Spleen (tissue), 11 donors: ENCODE results near the gene HMGA1. TPM values are rescaled to one million over a fixed set of nuclear protein-coding genes. Genes with fewer than 3 reads are reported as not detected.

Experiments used
- DNase-seq: peaks from one replicate; pipeline ENCODE4 v3.0.0-alpha.2; 2020
- H3K27ac ChIP-seq, 8 donors: fragments of 200-600 bp; sonication (generic) in 7 of 8; 1 replicate in 4 of 8; 2 replicates in 4 of 8; pipeline versions ENCODE4 v1.5.0 to v1.8.0; 2016 to 2021; ENCODE audit warnings: inconsistent platforms in 4 of 8, mild to moderate bottlenecking in 4 of 8, moderate library complexity in 1 of 8
- H3K27me3 ChIP-seq, 7 donors: fragments of 200-600 bp; sonication (generic) in 6 of 7; replicated peaks in 1 of 7; 1 replicate in 4 of 7; 2 replicates in 3 of 7; pipeline versions ENCODE4 v1.5.0 to v1.8.0; 2016 to 2021; ENCODE audit warnings: inconsistent platforms in 3 of 7, mild to moderate bottlenecking in 1 of 7
- H3K36me3 ChIP-seq, 6 donors: fragments of 200-600 bp; sonication (generic) in 5 of 6; 1 replicate in 4 of 6; 2 replicates in 2 of 6; pipeline versions ENCODE4 v1.5.0 to v1.8.0; 2016 to 2021; ENCODE audit warnings: inconsistent platforms in 2 of 6
- H3K4me1 ChIP-seq, 6 donors: fragments of 200-600 bp; sonication (generic) in 5 of 6; 1 replicate in 3 of 6; 2 replicates in 3 of 6; pipeline versions ENCODE4 v1.5.0 to v1.8.0; 2016 to 2021; ENCODE audit warnings: inconsistent platforms in 3 of 6
- H3K4me3 ChIP-seq, 8 donors: fragments of 200-600 bp; sonication (generic) in 7 of 8; 1 replicate in 4 of 8; 2 replicates in 4 of 8; pipeline versions ENCODE4 v1.5.0 to v1.8.0; 2016 to 2021; ENCODE audit warnings: inconsistent platforms in 4 of 8, mild to moderate bottlenecking in 4 of 8, moderate library complexity in 2 of 8
- H3K9me3 ChIP-seq, 8 donors: fragments of 200-600 bp; sonication (generic) in 7 of 8; 1 replicate in 4 of 8; 2 replicates in 4 of 8; pipeline versions ENCODE4 v1.5.0 to v1.8.0; 2016 to 2021; ENCODE audit warnings: inconsistent platforms in 4 of 8
- POLR2A ChIP-seq, 3 donors: fragments of 450-650 bp; IDR thresholded peaks; one replicate each; pipeline ENCODE4 v1.5.1; 2017; ENCODE audit warnings: antibody characterized with exemption in 3 of 3, mild to moderate bottlenecking in 1 of 3
- POLR2AphosphoS5 ChIP-seq, 3 donors: sonication (generic); formaldehyde crosslinking; IDR thresholded peaks; one replicate each; pipeline ENCODE4 v1.5.1; 2017; ENCODE audit warnings: antibody characterized with exemption in 3 of 3
- WGBS, 5 donors: extraction: QIAGEN DNeasy Blood & Tissue Kit in 3 of 5; methylation state at CpG; one replicate each; pipeline versions ENCODE4 v1.1.5 to v1.1.7; 2013 to 2018; 5-methylcytosine and 5-hydroxymethylcytosine counted together
- intact Hi-C: fragments of 100-400 bp; cut with DNase I; formaldehyde crosslinking; loops from one replicate; pipeline ENCODE4 v1.15.0; 2023; ENCODE audit warnings: low total_unique reads
- polyA plus RNA-seq, 3 donors: library from polyadenylated mRNA; stranded (reverse); fragments of 200-250 nt; gene quantifications; one replicate each; pipeline ENCODE4 v1.2.1, GENCODE V29; 2013
- total RNA-seq, 7 donors: library from RNA; depleted of rRNA in 3 of 7; stranded (reverse); fragments of >200 nt in 3 of 7; fragmentation: NEBNext Ultra II Directional in 4 of 7; extraction: Animal tissue kit (Norgen Biotek cat#: 25700) in 4 of 7; gene quantifications; one replicate each; pipeline versions ENCODE4 v1.1.0 to v1.2.1, GENCODE V29; 2016 to 2021
- TF ChIP-seq, protein P1 (sequence below), 11 experiments: fragments of 200-600 bp in 7 of 11; fragments of 450-650 bp in 4 of 11; sonication (generic) in 4 of 11; IDR thresholded peaks in 8 of 11; conservative IDR thresholded peaks in 3 of 11; 1 replicate in 7 of 11; 2 replicates in 4 of 11; pipeline versions ENCODE4 v1.4.0 to v1.8.0; 2016 to 2021; ENCODE audit warnings: antibody characterized with exemption in 11 of 11, inconsistent platforms in 4 of 11, mild to moderate bottlenecking in 1 of 11
- donor health status: healthy with polysubstance abuse.
- donor health status: DM: no; HTN: no; CAD: no; lungs with moderate emphysema.
- donor health status: DM: no; HTN: no; CAD: no.
- donor health status: Bipolar disorder and iron deficiency.
- donor health status: healthy.
- donor health status: DM: no; HTN: no; CAD: no.
- donor health status: DM: yes; HTN: yes; CAD: no.

Gene HMGA1
- total and polyA plus RNA-seq, 10 donors, result 49.9 to 129 (median 79.6) TPM

DNA sequence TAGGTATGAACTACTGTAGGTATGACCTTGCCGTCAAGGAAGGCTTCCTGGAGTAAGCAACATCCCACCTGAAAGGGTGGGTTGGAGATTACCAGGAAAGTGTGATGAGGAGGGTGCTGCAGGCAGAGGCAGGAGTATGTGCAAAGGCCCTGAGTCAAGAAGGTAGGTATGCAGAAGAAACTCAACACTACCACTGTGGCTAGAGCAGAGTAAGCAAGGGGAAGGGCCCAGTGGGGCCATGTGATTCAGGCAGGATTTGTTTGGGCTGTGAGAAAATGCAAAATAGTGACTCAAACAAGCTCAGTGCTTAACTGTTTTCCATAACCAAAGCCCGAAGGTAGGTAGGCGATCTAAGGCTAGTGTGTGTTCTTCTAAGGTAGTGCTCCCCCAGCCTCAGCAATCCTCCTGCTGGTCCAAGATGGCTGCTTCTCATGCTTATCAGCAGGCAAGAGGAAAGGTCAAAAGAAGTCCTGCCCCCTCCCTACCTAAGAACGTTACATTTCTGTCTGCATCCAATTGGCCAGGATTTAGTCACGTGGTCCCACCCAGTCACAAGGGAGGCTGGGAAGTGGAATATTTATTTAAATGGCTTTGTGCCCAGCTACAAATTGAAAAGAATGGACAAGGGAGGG, 36.2 kb upstream of the HMGA1 start:
- WGBS, 5 donors, result 52 to 88% (median 74%) methylated on average over 5 of the region's 5 CpGs
- H3K36me3 ChIP-seq, result no peaks in the 10 kb centered on the region
- H3K27me3 ChIP-seq, result peaks cover 0 to 6% (median 0%) of the 10 kb centered on the region in 7 donors
- no peaks in the 10 kb centered on the region for H3K9me3 ChIP-seq
- intact Hi-C loops, result no loop called here
- TF ChIP-seq POLR2AphosphoS5 (IDR thresholded peaks at IDR 0.05) (no peak), POLR2A (IDR thresholded peaks at IDR 0.05) (no peak)
- TF ChIP-seq, protein P1, sequence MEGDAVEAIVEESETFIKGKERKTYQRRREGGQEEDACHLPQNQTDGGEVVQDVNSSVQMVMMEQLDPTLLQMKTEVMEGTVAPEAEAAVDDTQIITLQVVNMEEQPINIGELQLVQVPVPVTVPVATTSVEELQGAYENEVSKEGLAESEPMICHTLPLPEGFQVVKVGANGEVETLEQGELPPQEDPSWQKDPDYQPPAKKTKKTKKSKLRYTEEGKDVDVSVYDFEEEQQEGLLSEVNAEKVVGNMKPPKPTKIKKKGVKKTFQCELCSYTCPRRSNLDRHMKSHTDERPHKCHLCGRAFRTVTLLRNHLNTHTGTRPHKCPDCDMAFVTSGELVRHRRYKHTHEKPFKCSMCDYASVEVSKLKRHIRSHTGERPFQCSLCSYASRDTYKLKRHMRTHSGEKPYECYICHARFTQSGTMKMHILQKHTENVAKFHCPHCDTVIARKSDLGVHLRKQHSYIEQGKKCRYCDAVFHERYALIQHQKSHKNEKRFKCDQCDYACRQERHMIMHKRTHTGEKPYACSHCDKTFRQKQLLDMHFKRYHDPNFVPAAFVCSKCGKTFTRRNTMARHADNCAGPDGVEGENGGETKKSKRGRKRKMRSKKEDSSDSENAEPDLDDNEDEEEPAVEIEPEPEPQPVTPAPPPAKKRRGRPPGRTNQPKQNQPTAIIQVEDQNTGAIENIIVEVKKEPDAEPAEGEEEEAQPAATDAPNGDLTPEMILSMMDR (IDR thresholded peaks at IDR 0.05 in 8 of 11, conservative IDR thresholded peaks at IDR 0.05 in 3 of 11), result no peak
- peaks cover 7 to 13% (median 11%) of the 10 kb centered on the region in 6 donors for H3K4me1 ChIP-seq
- DNase-seq, result no peak
- H3K27ac ChIP-seq, result no peak overlapping the region
- no peak overlapping the region for H3K4me3 ChIP-seq

- 92 to 98% (median 97%) methylated on average over 4 of the region's 4 CpGs for WGBS, 5 donors
- Histone ChIP-seq H3K36me3 (no peaks in the 10 kb centered on the region), H3K27ac (no peak overlapping the region), H3K4me3 (no peak overlapping the region), H3K27me3 (peaks cover 0 to 6% (median 0%) of the 10 kb centered on the region in 7 donors), H3K4me1 (peaks cover 2 to 3% (median 3%) of the 10 kb centered on the region in 6 donors), H3K9me3 (no peaks in the 10 kb centered on the region)
- no peak for TF ChIP-seq POLR2AphosphoS5 (IDR thresholded peaks at IDR 0.05)
- TF ChIP-seq, protein P1 (IDR thresholded peaks at IDR 0.05 in 8 of 11, conservative IDR thresholded peaks at IDR 0.05 in 3 of 11), result no peak
- TF ChIP-seq POLR2A (IDR thresholded peaks at IDR 0.05), result no peak
- intact Hi-C loops, result no loop called here
- DNase-seq, result no peak
Observed at GRCh38 chr6:34201455-34202107, 35.1 kb upstream of the HMGA1 start.

DNA sequence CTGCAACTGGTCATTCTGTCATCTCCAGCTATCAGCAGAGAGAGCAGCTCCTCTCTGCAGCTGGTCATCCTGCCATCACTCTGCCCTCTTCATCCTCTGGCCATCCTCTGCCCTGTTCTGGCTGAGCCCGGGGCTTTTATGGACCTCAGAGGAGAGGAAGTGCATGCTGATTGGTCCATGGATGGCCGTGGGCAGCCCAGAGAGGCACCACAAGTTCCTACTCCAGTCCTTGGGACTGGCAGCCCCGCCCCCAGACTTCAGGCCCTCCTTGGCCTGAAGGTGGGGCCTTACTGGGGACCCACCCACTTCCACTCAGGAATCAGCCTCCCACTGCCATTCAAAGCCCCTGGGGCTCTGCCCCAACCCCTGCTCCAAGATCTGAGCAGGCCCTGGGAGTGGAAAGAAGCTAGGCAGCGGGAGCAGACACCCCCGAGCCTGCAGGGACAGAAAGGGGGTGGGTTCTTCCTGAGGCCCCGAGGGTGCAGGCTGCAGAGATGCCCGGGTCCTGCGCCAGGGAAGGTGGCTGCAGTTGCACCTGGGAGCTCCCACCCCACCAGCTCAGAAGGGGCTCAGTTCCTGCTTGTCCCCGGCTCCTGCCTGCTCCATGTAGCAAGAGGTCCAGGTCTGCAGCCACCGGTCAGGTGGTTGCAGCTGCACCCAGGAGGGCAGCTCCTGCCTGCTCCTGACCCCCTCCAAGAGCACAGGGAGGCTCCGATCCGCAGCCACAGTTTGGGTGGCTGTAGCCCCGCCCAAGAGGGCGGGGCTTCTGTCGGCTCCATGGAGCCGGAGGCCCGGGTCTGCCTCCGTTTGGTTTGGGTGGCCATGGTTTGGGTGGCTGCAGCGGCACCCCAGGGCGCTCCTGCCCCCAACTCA, 34.1 kb upstream of the HMGA1 start:
- WGBS, 5 donors, result 73 to 87% (median 84%) methylated on average over 10 to 20 of the region's 20 CpGs
- H3K27ac ChIP-seq, result no peak overlapping the region
- H3K27me3 ChIP-seq, result peaks cover 0 to 2% (median 0%) of the 10 kb centered on the region in 7 donors
- no peaks in the 10 kb centered on the region for H3K9me3 ChIP-seq
- no peak overlapping the region for H3K4me3 ChIP-seq
- TF ChIP-seq POLR2AphosphoS5 (IDR thresholded peaks at IDR 0.05) (no peak), POLR2A (IDR thresholded peaks at IDR 0.05) (no peak)
- TF ChIP-seq, protein P1 (IDR thresholded peaks at IDR 0.05 in 8 of 11, conservative IDR thresholded peaks at IDR 0.05 in 3 of 11), result no peak
- no peaks in the 10 kb centered on the region for H3K36me3 ChIP-seq
- intact Hi-C loops, result no loop called here
- DNase-seq, result no peak
- no peaks in the 10 kb centered on the region for H3K4me1 ChIP-seq
